ENCODE measurements around the gene TTYH3.
"Not testable (repeated sequence)": the region's sequence is repeated elsewhere in the genome, so short reads cannot be mapped to it uniquely, and the experiment has no call there.

Gene TTYH3

DNA sequence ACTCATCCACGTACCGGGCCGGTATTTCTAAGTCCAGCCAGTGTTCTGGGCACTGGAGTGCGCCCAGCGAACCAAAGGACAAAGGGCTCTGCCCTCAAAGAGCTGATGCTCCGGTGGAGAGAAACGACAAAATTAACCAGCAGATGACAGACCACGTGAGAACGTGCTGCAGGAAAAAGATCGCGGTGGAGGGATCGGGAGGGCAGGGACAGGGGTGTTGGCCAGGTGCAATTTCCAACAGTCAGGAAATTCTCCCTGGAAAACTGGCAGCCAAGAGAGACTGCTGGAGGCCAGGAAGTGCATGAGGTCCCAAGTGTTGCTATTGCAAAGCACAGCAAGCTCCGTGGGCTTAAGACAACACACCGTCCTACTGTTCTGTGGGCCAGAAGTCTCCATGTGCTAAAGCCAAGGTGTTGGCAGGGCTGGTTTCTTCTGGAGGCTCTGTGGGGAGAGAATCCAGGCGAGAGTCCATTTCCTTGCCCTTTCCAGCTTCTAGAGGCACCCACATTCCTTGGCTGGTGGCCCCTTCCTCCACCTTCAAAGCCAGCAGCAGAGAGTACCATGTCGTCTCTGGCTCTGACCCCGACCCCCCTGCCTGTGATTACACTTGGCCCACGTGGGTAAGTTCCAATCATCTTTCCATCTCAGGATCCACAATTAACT lies 34.9 kb downstream of the TTYH3 start:
- no peak for DNase-seq

GRCh38 chr7:2667843-2668242 lies 36.1 kb downstream of the TTYH3 start:
- no peak for DNase-seq

GRCh38 chr7:2668401-2668800 lies 36.6 kb downstream of the TTYH3 start:
- DNase-seq = no peak

DNA sequence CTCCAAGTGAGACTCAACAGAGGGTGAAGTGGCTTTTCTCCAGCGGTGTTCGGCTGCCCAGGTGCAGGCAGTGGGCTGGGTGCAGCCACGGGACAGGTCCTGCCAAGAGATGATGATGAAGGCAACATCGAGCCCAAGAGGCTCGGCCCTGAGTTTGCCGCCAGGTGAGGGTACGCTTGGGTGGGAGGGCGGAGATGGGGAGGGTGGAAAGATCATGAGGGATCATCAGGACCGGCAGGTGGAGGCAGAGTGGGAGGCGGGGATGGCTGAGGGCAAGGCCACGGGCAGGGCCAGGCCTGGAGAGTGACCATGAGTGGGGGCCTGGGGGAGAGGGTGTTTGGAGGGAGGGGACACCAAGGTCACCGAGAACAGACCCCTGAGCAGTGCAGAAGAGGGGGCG lies 38.4 kb downstream of the TTYH3 start:
- DNase-seq = no peak

GRCh38 chr7:2670720-2671391 lies 39.1 kb downstream of the TTYH3 start:
- DNase-seq = peak; percentile 3

DNA sequence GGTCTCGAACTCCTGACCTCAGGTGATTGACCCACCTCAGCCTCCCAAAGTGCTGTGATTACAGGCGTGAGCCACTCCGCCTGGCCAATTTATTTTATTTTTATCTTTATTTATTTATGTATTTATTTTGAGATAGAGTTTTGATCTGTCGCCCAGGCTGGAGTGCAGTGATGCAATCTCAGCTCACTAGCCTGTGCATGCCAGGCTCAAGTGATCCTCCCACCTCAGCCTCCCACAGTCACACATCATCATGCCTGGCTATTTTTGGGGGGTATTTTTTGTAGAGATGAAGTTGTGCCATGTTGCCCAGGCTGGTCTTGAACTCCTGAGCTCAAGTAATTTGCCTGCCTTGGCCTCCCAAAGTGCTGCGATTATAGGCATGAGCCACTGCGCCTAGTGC lies 41.4 kb downstream of the TTYH3 start:
- not testable (repeated sequence) for DNase-seq

- DNase-seq = no peak
These were observed 42.1 kb downstream of the TTYH3 start for GRCh38 chr7:2673934-2674333.

- no peak for DNase-seq
These were observed 43.5 kb downstream of the TTYH3 start for GRCh38 chr7:2675256-2675764.

- not testable (repeated sequence) for DNase-seq
These were observed 44.8 kb downstream of the TTYH3 start for GRCh38 chr7:2676576-2676975.

GRCh38 chr7:2678454-2678853 lies 46.7 kb downstream of the TTYH3 start:
- DNase-seq = not testable (repeated sequence)

GRCh38 chr7:2679135-2680127 lies 47.6 kb downstream of the TTYH3 start:
- DNase-seq = not testable (repeated sequence)

- no peak for DNase-seq
These were observed 48.5 kb downstream of the TTYH3 start for GRCh38 chr7:2680256-2680655.

- peak; percentile 16 for DNase-seq
These were observed 49.2 kb downstream of the TTYH3 start for GRCh38 chr7:2680792-2681490.

GRCh38 chr7:2681929-2682799 lies 50.4 kb downstream of the TTYH3 start:
- no peak for DNase-seq

DNA sequence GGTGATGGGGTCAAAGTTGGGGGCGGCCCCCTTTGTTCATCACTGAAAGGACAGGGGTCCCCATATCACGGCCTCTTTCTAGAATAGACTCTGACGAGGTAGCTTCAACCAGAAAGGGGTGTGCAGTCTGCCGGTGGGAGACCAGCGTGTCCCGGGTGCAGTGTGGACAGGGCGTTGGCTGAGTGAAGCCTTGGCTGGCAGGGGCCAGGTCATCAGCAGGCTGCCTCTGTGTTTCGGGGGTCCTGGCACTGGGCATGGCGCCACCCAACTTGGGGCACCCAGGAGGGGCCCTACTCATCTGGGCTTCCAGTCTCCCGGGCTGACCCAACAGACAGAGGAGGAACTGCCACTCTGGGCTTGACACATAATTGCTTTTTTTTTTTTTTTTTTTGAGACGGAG lies 52.7 kb downstream of the TTYH3 start:
- no peak for DNase-seq

- no peak for DNase-seq
These were observed 54.3 kb downstream of the TTYH3 start for GRCh38 chr7:2686101-2686500.

- peak; percentile 42 for DNase-seq
These were observed 55.6 kb downstream of the TTYH3 start for GRCh38 chr7:2687338-2687869.

GRCh38 chr7:2687881-2688318 lies 56.1 kb downstream of the TTYH3 start, which contains the start of gene AMZ1:
TSS of gene AMZ1 (plus strand) at chr7:2688202. CDS start at chr7:2700452, 12,250 bp downstream.
- no peak for DNase-seq

- DNase-seq = no peak
These were observed 56.9 kb downstream of the TTYH3 start for GRCh38 chr7:2688409-2689342.

DNA sequence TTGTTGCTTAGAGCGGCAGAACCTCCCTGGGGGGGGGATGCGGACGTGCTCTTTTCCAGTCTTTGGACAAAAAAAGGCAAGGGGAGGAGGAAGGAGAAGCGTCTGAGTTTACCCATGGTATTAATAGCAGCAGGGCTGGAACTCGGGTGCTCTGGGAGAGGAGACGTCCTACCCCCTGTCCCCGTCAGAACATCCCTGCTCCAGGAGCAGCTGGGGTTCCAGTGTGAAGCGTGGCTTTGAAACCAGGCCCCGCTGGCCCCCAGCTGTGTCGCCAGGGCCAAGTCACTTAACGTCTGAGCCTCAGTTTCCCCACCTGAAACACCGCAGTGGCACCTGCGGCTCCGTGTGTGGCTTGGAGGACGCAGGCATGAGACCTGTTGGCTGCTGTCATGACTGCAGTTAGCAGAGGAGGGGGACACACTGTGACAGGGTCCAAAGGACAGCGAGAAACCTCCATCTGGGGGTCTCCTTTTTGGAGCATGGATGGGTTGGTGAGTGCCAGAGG lies 57.6 kb downstream of the TTYH3 start:
- DNase-seq = no peak
